ENCODE data around the gene NMNAT1.

The NMNAT1 gene

DNA sequence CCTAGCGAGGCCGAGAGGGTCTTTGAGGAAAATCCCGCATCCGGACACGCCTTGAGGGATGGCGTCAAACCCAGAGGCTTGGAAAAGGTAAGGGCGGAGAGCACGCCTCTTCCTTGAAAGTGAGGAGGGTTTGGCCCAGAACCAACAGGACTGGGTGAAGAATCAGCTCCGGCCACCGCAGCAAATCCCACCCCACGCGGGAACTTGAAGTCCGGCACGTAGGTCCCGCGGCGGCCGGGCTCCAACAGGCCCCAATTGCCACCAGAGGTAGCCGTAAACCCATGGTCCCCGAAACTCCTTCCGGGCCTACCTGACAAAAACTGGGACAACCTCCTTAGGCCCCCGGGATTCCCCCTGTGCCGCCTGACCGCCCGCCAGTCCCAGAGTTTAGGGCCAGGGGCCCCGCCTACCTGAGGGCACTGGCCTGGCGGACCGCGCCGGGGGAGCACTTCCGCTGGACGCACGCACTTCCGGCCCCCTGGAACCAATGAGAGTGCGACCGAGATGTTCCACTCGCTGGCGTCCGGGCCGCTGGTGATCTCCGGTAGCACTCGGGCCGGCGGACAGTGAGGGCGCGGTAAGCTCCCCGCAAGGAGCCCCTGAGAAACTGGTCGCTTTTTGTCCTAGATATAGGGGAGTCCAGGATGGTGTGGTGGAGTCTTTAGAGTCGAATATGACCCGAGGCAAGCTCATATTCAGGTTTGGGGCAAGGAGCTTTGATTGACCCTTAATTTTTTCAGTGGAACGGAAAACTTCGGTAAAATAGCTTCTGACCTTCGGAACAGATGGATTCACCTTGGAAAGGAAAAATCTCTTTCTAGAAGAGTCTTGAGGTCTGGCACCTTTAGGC is at the start of gene NMNAT1, which contains the start of gene LZIC:
NMNAT1 (plus strand) TSS at position 537 of the 850 bp plus-strand sequence. CDS start 28,599 bp downstream, outside the sequence.
LZIC (minus strand) TSS at position 453 of the 850 bp plus-strand sequence. CDS start 6,772 bp downstream, outside the sequence.
- FAIRE-seq (no peak), DNase-seq (ENCODE audit: insufficient read length, low spot score) (peak; percentile 60)
- no peak for TF ChIP-seq CTCF (IDR thresholded peaks at IDR 0.05; ENCODE audit: insufficient read depth, missing control alignments)

GRCh38 chr1:9894115-9894514 is 49.2 kb upstream of the NMNAT1 start:
- FAIRE-seq (no peak), DNase-seq (ENCODE audit: insufficient read length, low spot score) (no peak)
- TF ChIP-seq CTCF (IDR thresholded peaks at IDR 0.05; ENCODE audit: insufficient read depth, missing control alignments): no peak

DNA sequence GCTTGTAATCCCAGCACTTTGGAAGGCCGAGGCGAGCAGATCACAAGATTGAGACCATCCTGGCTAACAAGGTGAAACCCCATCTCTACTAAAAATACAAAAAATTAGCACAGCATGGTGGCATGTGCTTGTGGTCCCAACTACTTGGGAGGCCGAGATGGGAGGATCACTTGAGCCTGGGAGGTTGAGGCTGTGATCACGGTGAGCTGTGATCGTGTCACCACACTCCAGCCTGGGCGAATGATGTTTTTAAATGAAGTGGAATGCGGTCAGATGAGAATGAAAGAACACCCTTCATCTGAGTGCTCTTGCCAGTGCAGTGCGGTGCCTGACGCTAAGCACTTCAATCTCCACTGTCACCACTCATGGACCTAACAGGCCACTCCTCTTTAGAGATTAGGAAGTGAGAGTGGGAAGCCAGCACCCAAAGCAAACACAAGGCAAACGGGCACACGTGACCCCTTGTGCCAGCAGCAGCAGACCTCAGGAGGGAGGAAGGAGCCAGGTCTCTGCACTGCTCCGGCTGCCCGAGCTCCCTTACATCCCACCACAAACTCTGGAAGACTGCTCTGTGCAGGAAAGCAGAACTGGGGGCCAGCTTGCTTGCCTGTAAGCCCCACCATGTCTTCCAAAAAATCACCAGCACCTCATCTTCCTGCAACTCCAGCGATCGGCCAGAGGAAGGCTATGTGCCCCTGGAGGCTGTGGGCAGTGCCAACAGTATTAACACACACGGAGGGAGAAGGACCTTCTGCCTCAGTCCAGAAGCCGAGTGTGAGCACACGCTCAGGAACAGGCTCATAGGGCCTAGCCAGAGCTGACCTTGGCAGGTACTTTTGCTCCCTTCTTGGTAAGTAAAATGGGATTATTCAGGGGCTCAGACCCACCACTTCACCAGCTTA is 42.9 kb upstream of the NMNAT1 start:
- TF ChIP-seq CTCF (IDR thresholded peaks at IDR 0.05; ENCODE audit: insufficient read depth, missing control alignments): no peak
- FAIRE-seq (no peak), DNase-seq (ENCODE audit: insufficient read length, low spot score) (no peak)

- TF ChIP-seq CTCF (IDR thresholded peaks at IDR 0.05; ENCODE audit: insufficient read depth, missing control alignments): no peak
- FAIRE-seq (no peak), DNase-seq (ENCODE audit: insufficient read length, low spot score) (no peak)
Observed at GRCh38 chr1:9901148-9902059, 41.9 kb upstream of the NMNAT1 start.

DNA sequence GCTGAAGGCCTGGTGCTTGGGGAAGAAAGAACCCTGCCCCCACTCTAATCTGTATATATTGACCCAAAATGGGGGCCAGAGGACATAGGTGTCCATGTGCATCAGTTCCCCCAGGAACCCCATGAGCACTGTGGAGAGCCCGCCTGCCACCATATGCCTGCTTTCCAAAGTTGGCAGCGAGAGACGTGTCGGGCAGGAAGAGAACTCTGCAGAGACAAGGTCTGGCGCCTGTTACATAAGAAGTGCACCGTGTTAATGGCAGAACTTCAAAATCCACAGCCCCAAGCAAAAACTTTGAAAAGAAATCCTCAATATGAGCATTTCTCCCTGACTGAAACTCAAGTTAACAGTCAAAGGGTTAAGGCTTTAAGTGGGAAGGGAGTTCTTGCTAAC is 41.2 kb upstream of the NMNAT1 start:
- TF ChIP-seq CTCF (IDR thresholded peaks at IDR 0.05; ENCODE audit: insufficient read depth, missing control alignments): no peak
- no peak for DNase-seq (ENCODE audit: insufficient read length, low spot score)
- no peak for FAIRE-seq

DNA sequence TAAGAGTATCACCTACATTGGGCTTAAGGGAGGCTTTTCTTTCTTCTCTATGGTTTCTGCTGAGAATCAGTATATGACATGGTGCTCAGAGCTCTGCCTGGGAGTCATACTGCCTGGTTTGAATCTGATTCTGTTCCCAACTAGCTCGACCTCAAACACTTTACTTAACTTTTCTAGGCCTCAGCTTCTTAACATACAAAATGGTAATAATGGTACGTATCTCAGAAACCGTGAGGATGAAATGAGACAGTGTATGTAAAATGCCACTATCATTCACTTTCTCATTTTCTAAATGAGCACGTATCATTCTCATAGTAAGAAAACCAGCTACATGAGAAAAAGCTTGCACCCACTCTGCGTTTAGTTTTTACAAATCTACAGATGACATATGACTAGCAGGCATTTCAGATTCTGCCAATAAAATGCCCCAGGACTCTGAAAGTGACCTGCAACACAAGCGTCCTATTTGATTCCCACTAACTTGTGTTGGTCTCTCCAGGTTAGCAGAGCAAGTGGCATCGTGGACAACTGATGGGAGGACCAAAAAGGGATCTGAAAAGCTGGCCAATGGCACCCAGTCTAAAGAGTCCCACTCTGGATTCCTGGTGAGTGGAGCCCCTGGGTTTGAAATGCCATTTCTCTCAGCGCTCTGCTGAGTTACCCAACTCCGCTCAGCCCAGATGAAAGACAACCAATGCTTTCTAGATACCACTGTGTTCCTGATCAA is 39.3 kb upstream of the NMNAT1 start:
- FAIRE-seq: no peak
- TF ChIP-seq CTCF (IDR thresholded peaks at IDR 0.05; ENCODE audit: insufficient read depth, missing control alignments): no peak
- no peak for DNase-seq (ENCODE audit: insufficient read length, low spot score)
